Endodermal cell (in vitro differentiated cells): Measurements from ENCODE around the gene MTHFD2. TPM values are rescaled to one million over a fixed set of nuclear protein-coding genes. Genes with fewer than 3 reads are reported as not detected.

Experiments used
- DNase-seq: peaks from one replicate; pipeline ENCODE4 v3.0.0-alpha.2; 2017
- H3K27ac ChIP-seq: 2 replicates; pipeline ENCODE4 v1.5.1; 2013; ENCODE audit warnings: mild to moderate bottlenecking, low read depth, low read length, moderate library complexity
- H3K27me3 ChIP-seq: 2 replicates; pipeline ENCODE4 v1.6.1; 2013; ENCODE audit warnings: mild to moderate bottlenecking, low read length, moderate library complexity; ENCODE audit not compliant: insufficient read depth, control insufficient read depth, poor library complexity, severe bottlenecking
- H3K36me3 ChIP-seq: 2 replicates; pipeline ENCODE4 v1.7.0; 2013; ENCODE audit warnings: mild to moderate bottlenecking, low read length, moderate library complexity; ENCODE audit not compliant: control insufficient read depth, insufficient read depth
- H3K4me1 ChIP-seq: one replicate; pipeline ENCODE4 v1.7.0; 2013; ENCODE audit warnings: low read length; ENCODE audit not compliant: control insufficient read depth, insufficient read depth
- H3K4me3 ChIP-seq: 2 replicates; pipeline ENCODE4 v1.5.1; 2013; ENCODE audit warnings: mild to moderate bottlenecking, low read length, moderate library complexity
- H3K9ac ChIP-seq: 2 replicates; pipeline ENCODE4 v1.6.1; 2013; ENCODE audit warnings: mild to moderate bottlenecking, low read length, moderate library complexity; ENCODE audit not compliant: poor library complexity, severe bottlenecking; ENCODE audit errors: extremely low read depth
- H3K9me3 ChIP-seq: 2 replicates; pipeline ENCODE4 v1.6.1; 2013; ENCODE audit warnings: mild to moderate bottlenecking, low read length, moderate library complexity; ENCODE audit not compliant: control insufficient read depth
- H3K27ac Mint-ChIP-seq: 2 replicates; pipeline ENCODE4 v1.8.0; 2020; ENCODE audit warnings: mixed read lengths
- H3K27me3 Mint-ChIP-seq: 2 replicates; pipeline ENCODE4 v1.8.0; 2021; ENCODE audit warnings: mild to moderate bottlenecking, mixed read lengths; ENCODE audit not compliant: insufficient read depth
- H3K36me3 Mint-ChIP-seq: 2 replicates; pipeline ENCODE4 v1.8.0; 2020; ENCODE audit warnings: low read depth, mixed read lengths
- H3K4me1 Mint-ChIP-seq: 2 replicates; pipeline ENCODE4 v1.8.0; 2020; ENCODE audit warnings: mixed read lengths
- H3K4me3 Mint-ChIP-seq: 2 replicates; pipeline ENCODE4 v1.8.0; 2020; ENCODE audit warnings: mild to moderate bottlenecking, moderate library complexity, mixed read lengths
- H3K9me3 Mint-ChIP-seq: 2 replicates; pipeline ENCODE4 v1.8.0; 2020; ENCODE audit warnings: mild to moderate bottlenecking, mixed read lengths
- CTCF ChIP-seq: fragments of 200-600 bp; sonication (generic); conservative IDR thresholded peaks from 2 replicates; pipeline ENCODE4 v1.5.0; 2021; ENCODE audit warnings: antibody characterized with exemption, mild to moderate bottlenecking
- WGBS, 2 experiments: methylation state at CpG; one replicate each; pipeline versions ENCODE4 v1.1.5 to v1.1.7; 2013; ENCODE audit warnings: missing lambda C conversion rate in 2 of 2, mixed read lengths in 1 of 2; ENCODE audit not compliant: insufficient coverage in 1 of 2, insufficient read length in 1 of 2; 5-methylcytosine and 5-hydroxymethylcytosine counted together
- total RNA-seq, 2 donors: library from RNA; stranded (reverse); fragmentation: NEBNext Ultra II Directional in 1 of 2; extraction: Animal tissue kit (Norgen Biotek cat#: 25700) in 1 of 2; gene quantifications; 2 replicates in 1 of 2; 3 replicates in 1 of 2; pipeline ENCODE4 v1.2.1, GENCODE V29; 2021

MTHFD2 gene
- total RNA-seq, 2 donors from 2014 or later = 77.4 to 84.5 TPM

GRCh38 chr2:74249406-74250122, 51.1 kb downstream of the MTHFD2 start:
- H3K9me3 ChIP-seq = no peaks in the 10 kb centered on the region
- DNase-seq = no peak
- WGBS, 2 experiments = 75 to 85% methylated on average over 3 to 5 of the region's 6 CpGs
- no peaks in the 10 kb centered on the region for H3K9me3 Mint-ChIP-seq
- TF ChIP-seq CTCF = no peak
- no peaks in the 10 kb centered on the region for H3K36me3 Mint-ChIP-seq
- peaks cover 2% of the 10 kb centered on the region for H3K27me3 Mint-ChIP-seq
- no peak overlapping the region for H3K27ac ChIP-seq
- H3K4me3 ChIP-seq = no peak overlapping the region
- no peaks in the 10 kb centered on the region for H3K4me1 ChIP-seq
- no peak overlapping the region for H3K27ac Mint-ChIP-seq
- no peak overlapping the region for H3K9ac ChIP-seq
- H3K4me1 Mint-ChIP-seq = no peaks in the 10 kb centered on the region
- H3K4me3 Mint-ChIP-seq = no peak overlapping the region
- H3K36me3 ChIP-seq = no peaks in the 10 kb centered on the region
- H3K27me3 ChIP-seq = no peaks in the 10 kb centered on the region

GRCh38 chr2:74250189-74250631, 51.8 kb downstream of the MTHFD2 start:
- no peak overlapping the region for H3K27ac ChIP-seq
- Mint-ChIP-seq H3K4me3 (no peak overlapping the region), H3K4me1 (no peaks in the 10 kb centered on the region), H3K27ac (no peak overlapping the region), H3K36me3 (no peaks in the 10 kb centered on the region), H3K9me3 (no peaks in the 10 kb centered on the region), H3K27me3 (no peaks in the 10 kb centered on the region)
- H3K9ac ChIP-seq = no peak overlapping the region
- peak; percentile 83 for DNase-seq
- no peaks in the 10 kb centered on the region for H3K36me3 ChIP-seq
- H3K4me3 ChIP-seq = no peak overlapping the region
- H3K27me3 ChIP-seq = no peaks in the 10 kb centered on the region
- TF ChIP-seq CTCF = peak; percentile 93
- H3K4me1 ChIP-seq = no peaks in the 10 kb centered on the region
- WGBS, 2 experiments = 44 to 46% methylated on average over 8 to 10 of the region's 10 CpGs
- H3K9me3 ChIP-seq = no peaks in the 10 kb centered on the region

GRCh38 chr2:74252036-74252435, 53.6 kb downstream of the MTHFD2 start:
- no peaks in the 10 kb centered on the region for H3K4me1 ChIP-seq
- DNase-seq = no peak
- H3K4me3 Mint-ChIP-seq = no peak overlapping the region
- no peak overlapping the region for H3K27ac Mint-ChIP-seq
- no peak overlapping the region for H3K27ac ChIP-seq
- no peaks in the 10 kb centered on the region for H3K9me3 Mint-ChIP-seq
- no peaks in the 10 kb centered on the region for H3K4me1 Mint-ChIP-seq
- H3K36me3 Mint-ChIP-seq = no peaks in the 10 kb centered on the region
- WGBS, 2 experiments = 90 to 100% methylated on average over 1 to 9 of the region's 10 CpGs
- H3K27me3 ChIP-seq = no peaks in the 10 kb centered on the region
- H3K9me3 ChIP-seq = no peaks in the 10 kb centered on the region
- H3K4me3 ChIP-seq = no peak overlapping the region
- H3K9ac ChIP-seq = no peak overlapping the region
- no peak for TF ChIP-seq CTCF
- H3K27me3 Mint-ChIP-seq = no peaks in the 10 kb centered on the region
- no peaks in the 10 kb centered on the region for H3K36me3 ChIP-seq
